Measurements from ENCODE around the gene KIRREL1. TPM values are rescaled to one million over a fixed set of nuclear protein-coding genes. Genes with fewer than 3 reads are reported as not detected.

KIRREL1 gene
- total RNA-seq, 2 experiments from 2014 or later, result not detected

DNA sequence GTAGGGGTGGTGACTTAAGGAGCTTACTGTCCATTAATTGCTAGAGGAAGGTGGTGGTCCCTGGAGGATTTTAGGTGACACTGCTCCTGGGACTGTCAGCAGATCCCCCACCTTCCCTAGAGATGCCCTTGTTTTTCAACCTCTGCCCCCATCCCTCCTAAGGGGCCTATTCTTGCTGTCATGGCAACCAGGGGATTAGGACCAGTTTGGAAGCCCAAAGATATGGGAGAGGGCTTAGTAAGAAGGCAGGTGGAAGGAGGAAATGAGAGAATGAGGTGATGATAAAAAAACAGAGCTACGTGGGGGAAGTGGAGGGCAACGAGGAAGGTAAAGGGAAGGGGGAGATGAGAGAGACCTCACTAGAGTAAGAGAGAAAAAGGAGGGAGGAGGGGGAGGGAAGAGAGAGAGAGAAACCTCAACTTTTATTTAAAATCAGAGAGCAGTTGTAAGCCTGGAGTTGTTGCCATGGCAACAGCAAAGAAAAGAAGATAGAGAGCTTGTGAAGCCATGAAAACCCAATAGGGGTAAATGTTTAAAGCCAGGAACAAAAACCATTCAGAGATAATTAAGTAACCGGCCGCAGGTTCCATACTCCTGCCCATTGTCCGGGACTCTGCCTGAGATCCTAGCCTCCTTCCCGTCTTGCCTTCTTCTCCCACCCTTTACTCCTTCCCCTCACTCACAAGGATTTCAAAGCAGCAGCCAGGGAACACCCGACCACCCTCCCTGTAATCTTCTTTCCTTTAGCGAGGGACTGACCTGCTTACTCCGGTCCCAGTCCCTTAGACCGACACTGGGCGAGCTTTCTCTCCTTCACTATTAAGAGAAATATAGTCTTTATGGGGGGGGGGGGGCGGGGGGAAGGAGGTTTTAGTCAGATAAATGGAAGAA, 20.6 kb downstream of the KIRREL1 start:
- DNase-seq (no peak), ATAC-seq (ENCODE audit: poor library complexity) (no peak)
- Mint-ChIP-seq H3K27ac (no peak overlapping the region), H3K36me3 (ENCODE audit: low read depth) (no peaks in the 10 kb centered on the region), H3K4me1 (ENCODE audit: low read depth) (no peaks in the 10 kb centered on the region), H3K9me3 (no peaks in the 10 kb centered on the region), H3K4me3 (no peak overlapping the region), H3K27me3 (peaks cover 12% of the 10 kb centered on the region)
- TF ChIP-seq, protein P1, sequence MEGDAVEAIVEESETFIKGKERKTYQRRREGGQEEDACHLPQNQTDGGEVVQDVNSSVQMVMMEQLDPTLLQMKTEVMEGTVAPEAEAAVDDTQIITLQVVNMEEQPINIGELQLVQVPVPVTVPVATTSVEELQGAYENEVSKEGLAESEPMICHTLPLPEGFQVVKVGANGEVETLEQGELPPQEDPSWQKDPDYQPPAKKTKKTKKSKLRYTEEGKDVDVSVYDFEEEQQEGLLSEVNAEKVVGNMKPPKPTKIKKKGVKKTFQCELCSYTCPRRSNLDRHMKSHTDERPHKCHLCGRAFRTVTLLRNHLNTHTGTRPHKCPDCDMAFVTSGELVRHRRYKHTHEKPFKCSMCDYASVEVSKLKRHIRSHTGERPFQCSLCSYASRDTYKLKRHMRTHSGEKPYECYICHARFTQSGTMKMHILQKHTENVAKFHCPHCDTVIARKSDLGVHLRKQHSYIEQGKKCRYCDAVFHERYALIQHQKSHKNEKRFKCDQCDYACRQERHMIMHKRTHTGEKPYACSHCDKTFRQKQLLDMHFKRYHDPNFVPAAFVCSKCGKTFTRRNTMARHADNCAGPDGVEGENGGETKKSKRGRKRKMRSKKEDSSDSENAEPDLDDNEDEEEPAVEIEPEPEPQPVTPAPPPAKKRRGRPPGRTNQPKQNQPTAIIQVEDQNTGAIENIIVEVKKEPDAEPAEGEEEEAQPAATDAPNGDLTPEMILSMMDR (IDR thresholded peaks at IDR 0.05), result no peak
- Histone ChIP-seq H3K9me3 (ENCODE audit: control insufficient read depth in 1 of 2, insufficient read depth in 1 of 2, low read length in 2 of 2) (no peaks in the 10 kb centered on the region), H3K4me1 (ENCODE audit: insufficient read depth, low read length) (no peaks in the 10 kb centered on the region), H3K4me3 (ENCODE audit: low read length) (no peak overlapping the region), H3K27me3 (ENCODE audit: control insufficient read depth in 1 of 2, insufficient read depth in 2 of 2, low read length in 2 of 2) (peaks cover 5 to 9% of the 10 kb centered on the region in 2 experiments), H3K27ac (ENCODE audit: low read depth in 1 of 2, low read length in 2 of 2) (no peak overlapping the region), H3K36me3 (ENCODE audit: insufficient read depth, low read length) (no peaks in the 10 kb centered on the region)
- CTCF ChIA-PET, result no interaction called here
- POLR2A ChIA-PET, result no interaction called here
- intact Hi-C loops (cut with DNase I, micrococcal nuclease), result no loop called here

DNA sequence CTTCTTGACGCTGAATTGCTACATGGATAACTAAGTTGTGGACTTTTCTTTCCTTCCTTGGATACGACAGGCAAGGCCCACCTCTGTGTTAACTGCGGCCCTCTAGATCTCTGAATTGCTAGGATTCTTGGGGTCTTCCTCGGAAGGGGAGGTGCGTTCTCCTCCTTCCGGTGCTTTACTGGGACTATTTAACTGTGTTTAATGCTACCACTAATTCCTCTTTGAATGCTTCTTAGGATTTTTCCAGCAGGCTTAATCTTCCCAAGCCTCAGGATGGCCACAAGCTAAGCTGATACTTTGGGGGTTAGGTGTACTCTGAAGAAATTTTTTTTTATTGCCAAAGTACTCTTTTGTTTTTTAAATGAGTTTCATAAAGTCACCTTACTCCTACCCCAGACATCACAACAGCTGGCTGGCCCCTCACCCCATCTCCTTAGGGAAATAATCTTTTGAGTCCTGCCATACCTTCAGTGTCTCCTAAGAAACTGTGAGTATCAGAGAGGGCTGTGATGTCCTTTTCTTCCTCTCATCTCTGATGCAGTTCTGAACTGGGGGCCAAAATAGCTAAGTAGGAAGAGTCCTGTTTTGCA, 21.4 kb downstream of the KIRREL1 start:
- H3K27ac Mint-ChIP-seq, result no peak overlapping the region
- H3K9me3 ChIP-seq (ENCODE audit: control insufficient read depth in 1 of 2, insufficient read depth in 1 of 2, low read length in 2 of 2), result no peaks in the 10 kb centered on the region
- ATAC-seq (ENCODE audit: poor library complexity) (no peak), DNase-seq (no peak)
- H3K27me3 Mint-ChIP-seq, result peaks cover 14% of the 10 kb centered on the region
- no peaks in the 10 kb centered on the region for H3K4me1 ChIP-seq (ENCODE audit: insufficient read depth, low read length)
- H3K27ac ChIP-seq (ENCODE audit: low read depth in 1 of 2, low read length in 2 of 2), result no peak overlapping the region
- no peak overlapping the region for H3K4me3 ChIP-seq (ENCODE audit: low read length)
- CTCF ChIA-PET, result no interaction called here
- H3K9me3 Mint-ChIP-seq, result no peaks in the 10 kb centered on the region
- no peaks in the 10 kb centered on the region for H3K36me3 ChIP-seq (ENCODE audit: insufficient read depth, low read length)
- H3K36me3 Mint-ChIP-seq (ENCODE audit: low read depth), result no peaks in the 10 kb centered on the region
- no peaks in the 10 kb centered on the region for H3K4me1 Mint-ChIP-seq (ENCODE audit: low read depth)
- peaks cover 5 to 10% of the 10 kb centered on the region in 2 experiments for H3K27me3 ChIP-seq (ENCODE audit: control insufficient read depth in 1 of 2, insufficient read depth in 2 of 2, low read length in 2 of 2)
- H3K4me3 Mint-ChIP-seq, result no peak overlapping the region
- POLR2A ChIA-PET, result no interaction called here
- intact Hi-C loops (cut with DNase I, micrococcal nuclease), result no loop called here
- TF ChIP-seq, protein P1 (IDR thresholded peaks at IDR 0.05), result no peak

DNA sequence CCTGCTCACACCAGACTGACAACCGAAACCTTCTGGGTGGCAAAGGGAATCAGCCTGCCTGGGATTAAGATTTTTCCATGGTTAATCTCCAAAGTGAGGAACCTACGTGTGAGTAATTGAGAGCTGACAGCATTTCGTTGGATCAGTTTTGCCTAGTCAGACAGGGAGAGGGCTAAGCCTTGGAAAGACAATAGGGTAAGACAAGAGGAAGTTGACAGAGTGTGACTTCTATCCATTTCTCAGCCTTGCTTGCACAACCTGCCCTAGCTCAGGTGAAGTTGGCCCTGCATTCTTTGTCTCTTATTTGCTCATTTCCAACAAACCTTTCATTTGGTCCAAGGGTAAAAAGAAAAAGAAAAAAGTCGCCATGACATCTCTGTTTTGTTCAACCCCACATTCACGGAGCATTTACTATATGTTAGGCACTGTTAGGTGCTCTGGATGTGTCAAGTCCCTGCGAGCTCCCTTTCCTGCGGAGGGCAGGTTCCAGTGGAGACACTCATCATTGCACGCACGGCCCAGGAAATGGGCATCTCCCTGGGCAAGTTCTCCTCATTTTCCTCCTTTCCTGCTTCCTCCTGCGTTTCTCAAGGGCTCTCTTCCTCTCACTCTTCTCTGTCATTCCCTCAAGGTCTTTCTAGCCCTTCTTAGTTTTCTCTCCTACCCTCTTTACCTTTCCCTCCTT, 23.3 kb downstream of the KIRREL1 start:
- no peak for ATAC-seq (ENCODE audit: poor library complexity)
- intact Hi-C loops (cut with DNase I, micrococcal nuclease), result no loop called here

More for the DNA sequence above, 23.3 kb downstream of the KIRREL1 start:
- Mint-ChIP-seq H3K27me3 (peaks cover 14% of the 10 kb centered on the region), H3K4me1 (ENCODE audit: low read depth) (no peaks in the 10 kb centered on the region), H3K36me3 (ENCODE audit: low read depth) (no peaks in the 10 kb centered on the region), H3K9me3 (no peaks in the 10 kb centered on the region), H3K27ac (no peak overlapping the region), H3K4me3 (no peak overlapping the region)
- ChIA-PET POLR2A (interaction anchor here (0.6 kb wide), 1 partner anchor 97 kb away, joined by 5 read pairs; no protein-coding TSS in a partner anchor), CTCF (no interaction called here)
- no peak for DNase-seq
- no peak overlapping the region for H3K4me3 ChIP-seq (ENCODE audit: low read length)
- TF ChIP-seq, protein P1 (IDR thresholded peaks at IDR 0.05), result no peak
- no peak overlapping the region for H3K27ac ChIP-seq (ENCODE audit: low read depth in 1 of 2, low read length in 2 of 2)
- no peaks in the 10 kb centered on the region for H3K4me1 ChIP-seq (ENCODE audit: insufficient read depth, low read length)
- no peaks in the 10 kb centered on the region for H3K36me3 ChIP-seq (ENCODE audit: insufficient read depth, low read length)
- H3K9me3 ChIP-seq (ENCODE audit: control insufficient read depth in 1 of 2, insufficient read depth in 1 of 2, low read length in 2 of 2), result no peaks in the 10 kb centered on the region
- peaks cover 5 to 10% of the 10 kb centered on the region in 2 experiments for H3K27me3 ChIP-seq (ENCODE audit: control insufficient read depth in 1 of 2, insufficient read depth in 2 of 2, low read length in 2 of 2)
